Activated naive CD8-positive, alpha-beta T cell treated with anti-CD3 and anti-CD28 coated beads, Interleukin-2, amount 10 ng/mL, durations not matched to agents 7 days and 5 days (primary cell): ENCODE results near the gene RIOK1. TPM values are rescaled to one million over a fixed set of nuclear protein-coding genes. Genes with fewer than 3 reads are reported as not detected.
"Not testable (repeated sequence)": the region's sequence is repeated elsewhere in the genome, so short reads cannot be mapped to it uniquely, and the experiment has no call there.

Experiments used
- ATAC-seq: fragments of 150-1000 bp; cut with Tn5 transposase; one replicate; pipeline ENCODE4 v1.10.0; 2021; ENCODE audit warnings: low read depth, moderate library complexity
- POLR2A ChIA-PET: fragments of 350-600 bp; sonication (Branson Sonifier 250); formaldehyde crosslinking; loops from one replicate; lab custom pipeline; 2021; ENCODE audit warnings: antibody characterized with exemption; lab: Charles Lee
- DNase-seq: peaks from one replicate; pipeline ENCODE4 v3.0.0; 2021
- H3K27ac Mint-ChIP-seq: one replicate; pipeline ENCODE4 v1.8.0; 2022; ENCODE audit warnings: mild to moderate bottlenecking, mixed read lengths
- H3K27me3 Mint-ChIP-seq: one replicate; pipeline ENCODE4 v1.8.0; 2022; ENCODE audit warnings: mild to moderate bottlenecking, moderate library complexity, mixed read lengths
- H3K36me3 Mint-ChIP-seq: one replicate; pipeline ENCODE4 v1.8.0; 2021; ENCODE audit warnings: mild to moderate bottlenecking, mixed read lengths
- H3K4me1 Mint-ChIP-seq: one replicate; pipeline ENCODE4 v1.8.0; 2021; ENCODE audit warnings: mixed read lengths
- H3K4me3 Mint-ChIP-seq: one replicate; pipeline ENCODE4 v1.8.0; 2022; ENCODE audit warnings: mild to moderate bottlenecking, moderate library complexity, mixed read lengths
- H3K9me3 Mint-ChIP-seq: one replicate; pipeline ENCODE4 v1.8.0; 2021; ENCODE audit warnings: mixed read lengths
- total RNA-seq, 2 experiments: library from RNA; stranded (reverse); gene quantifications; one replicate each; pipeline ENCODE4 v1.2.3, GENCODE V29; 2021

The RIOK1 gene
- total RNA-seq, 2 experiments from 2014 or later = 29.6 to 31.1 TPM

DNA sequence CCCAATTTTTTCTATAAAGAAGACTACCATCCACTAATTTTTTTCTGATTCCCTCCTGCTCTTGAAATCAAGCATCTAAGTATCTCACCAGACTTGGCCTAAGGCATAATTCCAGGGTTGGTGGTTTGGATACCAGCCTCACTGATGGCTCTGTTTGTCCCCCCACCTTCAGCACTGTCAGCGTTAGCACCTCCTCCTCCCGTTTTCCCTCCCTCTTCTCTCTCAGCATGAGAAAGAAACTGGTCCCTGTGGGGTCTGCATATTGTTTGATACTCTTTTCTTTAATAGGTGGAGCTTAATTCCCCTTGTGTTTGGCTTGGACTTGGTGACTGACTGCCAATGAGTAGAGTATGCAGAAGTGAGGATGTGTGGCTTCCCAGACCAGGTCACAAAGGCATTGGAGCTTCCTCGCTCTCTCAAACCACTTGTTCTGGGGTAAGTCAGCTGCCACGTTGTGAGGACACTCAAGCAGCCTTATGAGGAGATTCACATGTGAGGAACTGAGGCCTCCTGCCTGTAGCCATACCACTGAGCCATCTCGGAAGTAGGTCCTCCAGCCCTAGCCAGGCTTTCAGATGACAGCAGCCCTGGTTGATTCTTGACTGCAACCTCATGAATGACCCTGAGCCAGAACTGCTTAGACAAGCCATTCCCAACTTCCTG lies 65.2 kb downstream of the RIOK1 start:
- H3K4me3 Mint-ChIP-seq = no peak overlapping the region
- no peak overlapping the region for H3K27ac Mint-ChIP-seq
- ATAC-seq = no peak

DNA sequence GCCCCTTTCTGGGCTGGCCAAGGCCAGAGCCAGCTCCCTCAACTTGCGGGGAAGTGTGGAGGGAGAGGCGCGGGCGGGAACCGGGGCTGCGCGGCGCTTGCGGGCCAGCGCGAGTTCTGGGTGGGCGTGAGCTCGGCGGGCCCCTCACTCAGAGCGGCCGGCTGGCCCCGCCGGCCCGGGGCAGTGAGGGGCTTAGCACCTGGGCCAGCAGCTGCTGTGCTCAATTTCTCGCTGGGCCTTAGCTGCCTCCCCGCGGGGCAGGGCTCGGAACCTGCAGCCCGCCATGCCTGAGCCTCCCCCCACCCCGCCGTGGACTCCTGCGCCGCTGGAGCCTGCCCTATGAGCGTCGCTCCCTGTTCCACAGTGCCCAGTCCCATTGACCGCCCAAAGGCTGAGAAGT lies 66.7 kb downstream of the RIOK1 start:
- ATAC-seq, DNase-seq, H3K36me3 Mint-ChIP-seq, H3K4me1 Mint-ChIP-seq, POLR2A ChIA-PET, H3K4me3 Mint-ChIP-seq, H3K9me3 Mint-ChIP-seq, H3K27ac Mint-ChIP-seq: not testable (repeated sequence)
- H3K27me3 Mint-ChIP-seq = peaks cover 15% of the 10 kb centered on the region

More for the DNA sequence above, 65.2 kb downstream of the RIOK1 start:
- POLR2A ChIA-PET = no interaction called here
- Mint-ChIP-seq H3K36me3 (no peaks in the 10 kb centered on the region), H3K9me3 (no peaks in the 10 kb centered on the region), H3K4me1 (no peaks in the 10 kb centered on the region), H3K27me3 (peaks cover 15% of the 10 kb centered on the region)
- DNase-seq = no peak

DNA sequence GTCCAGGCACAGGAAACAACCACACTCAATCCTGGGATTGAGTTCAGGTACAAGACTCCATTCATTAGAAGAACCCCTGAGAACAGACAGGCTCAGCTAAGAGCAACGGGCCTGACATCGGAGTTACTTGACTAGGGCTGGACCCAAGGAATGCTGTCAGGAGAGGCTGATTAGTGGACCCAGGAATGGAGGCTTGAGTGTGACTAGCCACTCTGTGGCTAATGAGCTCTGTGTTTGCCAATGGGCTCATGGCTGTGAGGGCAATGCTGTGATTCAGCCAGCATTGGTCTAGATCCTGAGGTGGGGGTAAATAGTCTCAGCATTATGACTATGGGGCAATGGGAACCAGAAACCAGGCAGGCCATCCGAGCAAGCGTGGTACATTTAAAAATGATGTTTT lies 71.8 kb downstream of the RIOK1 start:
- no peaks in the 10 kb centered on the region for H3K4me1 Mint-ChIP-seq

DNA sequence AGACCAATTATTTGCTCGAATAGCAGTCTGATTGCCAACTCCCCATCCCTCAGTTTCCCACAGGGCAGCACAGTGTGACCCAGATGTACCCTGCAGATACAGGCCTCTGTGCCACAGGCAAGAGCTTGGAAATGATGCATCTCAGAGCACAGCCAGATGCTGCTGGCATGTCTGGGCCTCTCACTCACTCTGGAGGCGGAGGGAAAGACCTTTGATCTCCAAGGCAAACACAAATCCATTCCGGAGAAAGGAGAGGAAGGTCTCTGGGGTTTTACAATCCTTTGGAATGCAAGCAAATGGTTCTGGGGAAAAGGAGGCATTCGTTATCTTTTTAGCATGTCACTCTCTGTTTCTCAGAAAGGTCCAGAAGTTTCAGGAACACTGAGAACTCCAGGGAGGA lies 74.2 kb downstream of the RIOK1 start:
- ATAC-seq = no peak
- Mint-ChIP-seq H3K4me1 (peaks cover 1% of the 10 kb centered on the region), H3K4me3 (no peak overlapping the region), H3K27ac (no peak overlapping the region), H3K27me3 (peaks cover 10% of the 10 kb centered on the region), H3K36me3 (no peaks in the 10 kb centered on the region), H3K9me3 (no peaks in the 10 kb centered on the region)
- no peak for DNase-seq
- POLR2A ChIA-PET = no interaction called here

More for the DNA sequence above, 71.8 kb downstream of the RIOK1 start:
- ATAC-seq (no peak), DNase-seq (no peak)
- POLR2A ChIA-PET = no interaction called here
- peaks cover 7% of the 10 kb centered on the region for H3K27me3 Mint-ChIP-seq
- H3K27ac Mint-ChIP-seq = no peak overlapping the region
- no peaks in the 10 kb centered on the region for H3K9me3 Mint-ChIP-seq
- H3K4me3 Mint-ChIP-seq = no peak overlapping the region
- no peaks in the 10 kb centered on the region for H3K36me3 Mint-ChIP-seq

DNA sequence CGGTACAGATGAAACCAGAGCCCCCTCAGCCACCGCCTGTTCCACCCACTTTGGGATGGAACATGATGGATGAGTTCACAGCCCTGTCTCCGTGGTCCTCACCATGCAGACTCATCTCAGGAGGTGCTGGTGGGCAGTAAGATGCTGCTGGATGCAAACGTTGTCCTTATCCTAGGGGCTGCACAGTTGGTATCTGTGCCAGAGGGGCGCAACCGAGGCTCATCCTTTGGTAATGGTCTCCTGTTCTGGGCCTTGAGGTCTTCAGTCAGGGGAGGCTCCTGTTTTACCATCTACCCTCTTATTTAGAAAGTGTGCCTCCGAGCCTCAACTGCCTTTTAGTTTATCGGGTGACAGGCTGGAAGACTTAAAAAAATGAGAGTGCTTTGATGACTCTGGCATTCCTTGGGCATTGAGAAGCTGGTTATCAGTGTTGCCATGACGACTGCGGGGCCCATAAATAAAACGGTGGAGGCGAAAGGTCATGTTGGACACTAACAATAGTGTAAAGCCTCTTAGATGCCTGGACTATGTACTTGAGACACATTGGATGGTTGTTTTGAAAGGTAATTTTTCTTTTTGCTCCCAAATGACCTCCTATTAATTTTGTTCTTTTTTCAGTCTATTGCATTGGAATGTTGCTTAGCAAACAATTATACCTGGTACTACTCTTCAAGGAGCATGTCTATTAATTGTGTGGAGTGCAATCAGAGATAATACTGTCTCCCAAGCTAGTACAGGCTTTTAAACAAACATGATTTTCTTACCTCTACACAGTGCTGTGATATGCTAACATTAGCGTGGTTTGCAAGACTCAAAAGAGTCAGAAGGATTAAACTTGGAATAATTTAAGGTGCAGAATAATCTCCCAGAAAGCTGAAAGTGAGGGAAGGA lies 77.6 kb downstream of the RIOK1 start:
- ATAC-seq (no peak), DNase-seq (no peak)
- Mint-ChIP-seq H3K36me3 (no peaks in the 10 kb centered on the region), H3K4me3 (no peak overlapping the region), H3K4me1 (peaks cover 4% of the 10 kb centered on the region), H3K9me3 (no peaks in the 10 kb centered on the region), H3K27ac (no peak overlapping the region), H3K27me3 (peaks cover 10% of the 10 kb centered on the region)
- POLR2A ChIA-PET = no interaction called here

Other genes with a start within 250 kb of the RIOK1 start
- 100 to 1,000 TPM; 112 to 123 TPM for gene SSR1, start 76.6 kb upstream of the RIOK1 start, total RNA-seq
- gene CAGE1, start 66 bp upstream of the RIOK1 start, total RNA-seq = under 1 TPM; 0.17 to 0.20 TPM
- under 1 TPM; 0.11 to 0.17 TPM for gene DSP, start 151.9 kb downstream of the RIOK1 start, total RNA-seq
- 10 to 100 TPM; 19.8 to 21.6 TPM for gene SNRNP48, start 200.4 kb downstream of the RIOK1 start, total RNA-seq